HG03066 (cell line): Measurements from ENCODE around the gene NAALAD2.
"Not testable (repeated sequence)": the region's sequence is repeated elsewhere in the genome, so short reads cannot be mapped to it uniquely, and the experiment has no call there.

Experiments
- ATAC-seq: cut with Tn5 transposase; IDR thresholded peaks from one replicate; pipeline ENCODE4 v1.9.1; 2021; ENCODE audit warnings: low read depth; ENCODE audit not compliant: unreplicated experiment

The NAALAD2 gene

GRCh38 chr11:90134478-90135003 lies at the start of gene NAALAD2:
NAALAD2 (plus strand) TSS chr11:90134663; CDS start chr11:90134759, 96 bp downstream.
- ATAC-seq = peak; percentile 65

- not testable (repeated sequence) for ATAC-seq
These were observed 48.8 kb upstream of the NAALAD2 start, which contains the start of gene UBTFL1 for GRCh38 chr11:90085650-90086049. UBTFL1 (plus strand) TSS chr11:90085950; CDS start chr11:90085950, 0 bp downstream.

- ATAC-seq = not testable (repeated sequence)
These were observed 45.7 kb upstream of the NAALAD2 start for GRCh38 chr11:90088731-90089130.

GRCh38 chr11:90095230-90095924 lies 39.1 kb upstream of the NAALAD2 start:
- ATAC-seq = not testable (repeated sequence)

GRCh38 chr11:90098261-90098660 lies 36.2 kb upstream of the NAALAD2 start:
- ATAC-seq = not testable (repeated sequence)

- no peak for ATAC-seq
These were observed 34.0 kb upstream of the NAALAD2 start for GRCh38 chr11:90100431-90100830.

GRCh38 chr11:90113541-90113940 lies 20.9 kb upstream of the NAALAD2 start:
- ATAC-seq = no peak

- ATAC-seq = no peak
These were observed 14.3 kb upstream of the NAALAD2 start for GRCh38 chr11:90120191-90120590.

- ATAC-seq = no peak
These were observed 10.1 kb upstream of the NAALAD2 start for GRCh38 chr11:90124371-90124770.

GRCh38 chr11:90124946-90125345 lies 9.5 kb upstream of the NAALAD2 start:
- no peak for ATAC-seq

GRCh38 chr11:90133560-90134477 lies 644 bp upstream of the NAALAD2 start:
- ATAC-seq = no peak

GRCh38 chr11:90135016-90135415 lies 553 bp downstream of the NAALAD2 start:
- no peak for ATAC-seq

- no peak for ATAC-seq
These were observed 14.4 kb downstream of the NAALAD2 start for GRCh38 chr11:90148900-90149299.

GRCh38 chr11:90166982-90167573 lies 32.6 kb downstream of the NAALAD2 start:
- not testable (repeated sequence) for ATAC-seq

GRCh38 chr11:90167704-90168103 lies 33.2 kb downstream of the NAALAD2 start:
- not testable (repeated sequence) for ATAC-seq

- no peak for ATAC-seq
These were observed 34.1 kb downstream of the NAALAD2 start for GRCh38 chr11:90168571-90168970.

GRCh38 chr11:90171359-90171758 lies 36.9 kb downstream of the NAALAD2 start:
- no peak for ATAC-seq

- ATAC-seq = no peak
These were observed 41.6 kb downstream of the NAALAD2 start for GRCh38 chr11:90176069-90176468.

- no peak for ATAC-seq
These were observed 44.3 kb downstream of the NAALAD2 start for GRCh38 chr11:90178751-90179150.

- no peak for ATAC-seq
These were observed 45.5 kb downstream of the NAALAD2 start for GRCh38 chr11:90179923-90180322.

GRCh38 chr11:90187839-90188238 lies 53.4 kb downstream of the NAALAD2 start:
- ATAC-seq = no peak
